ENCODE data around the gene IER2.
A peak's percentile ranks its signal among the peaks of the same experiment; 100 is the strongest.

IER2 gene

DNA sequence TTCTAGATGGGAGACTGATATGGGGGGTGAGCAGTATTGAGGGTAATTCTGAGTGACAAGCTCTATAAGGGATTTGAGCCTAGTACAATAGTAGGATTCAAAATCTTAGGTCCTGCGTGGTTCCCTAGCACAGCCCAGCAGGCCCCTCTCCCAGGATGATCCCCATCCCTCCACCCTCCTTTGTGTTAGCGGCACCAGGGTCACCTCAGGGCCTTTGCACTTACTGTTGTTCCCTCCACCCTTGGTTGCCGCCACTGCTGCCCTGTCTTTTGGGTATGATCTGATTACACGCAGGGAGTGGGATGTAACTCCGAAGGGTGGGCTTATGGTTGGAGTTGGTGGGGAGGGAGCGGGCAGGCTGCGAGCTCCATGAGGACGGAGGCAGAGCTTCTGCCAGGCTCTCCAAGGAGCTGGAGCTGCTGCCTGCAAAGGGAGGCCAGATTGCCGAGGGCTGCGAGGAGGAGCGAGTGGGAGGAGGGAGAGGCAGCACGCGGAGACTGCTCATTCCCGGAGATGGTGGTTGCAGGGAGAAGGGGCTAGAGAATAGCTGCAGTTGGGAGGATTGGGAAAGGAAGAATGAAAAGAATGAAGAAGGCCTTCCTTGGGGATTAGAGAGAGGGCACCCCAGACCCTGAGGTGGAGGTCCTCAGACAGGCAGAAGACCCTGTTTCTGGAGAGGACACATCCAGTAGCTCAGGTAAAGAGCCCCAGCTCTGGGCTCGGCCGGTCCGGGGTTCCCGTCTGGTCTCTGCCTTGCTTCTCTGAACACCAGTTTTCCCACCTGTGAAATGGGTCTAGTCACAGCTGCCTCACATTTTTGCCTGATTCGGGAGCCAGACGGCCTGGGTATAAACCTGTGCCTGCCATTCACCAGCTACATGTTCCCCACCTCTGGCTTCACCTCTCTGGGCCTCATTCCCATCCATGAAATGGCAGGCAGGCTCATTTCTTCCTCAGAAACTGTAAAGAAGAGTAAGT, 26.9 kb upstream of the IER2 start:
- H3K27me3 ChIP-seq (ENCODE audit: insufficient read depth, poor library complexity, severe bottlenecking): no peaks in the 10 kb centered on the region
- H3K4me1 ChIP-seq (ENCODE audit: insufficient read depth, poor library complexity, severe bottlenecking): peaks cover 5% of the 10 kb centered on the region
- TF ChIP-seq, protein P1, sequence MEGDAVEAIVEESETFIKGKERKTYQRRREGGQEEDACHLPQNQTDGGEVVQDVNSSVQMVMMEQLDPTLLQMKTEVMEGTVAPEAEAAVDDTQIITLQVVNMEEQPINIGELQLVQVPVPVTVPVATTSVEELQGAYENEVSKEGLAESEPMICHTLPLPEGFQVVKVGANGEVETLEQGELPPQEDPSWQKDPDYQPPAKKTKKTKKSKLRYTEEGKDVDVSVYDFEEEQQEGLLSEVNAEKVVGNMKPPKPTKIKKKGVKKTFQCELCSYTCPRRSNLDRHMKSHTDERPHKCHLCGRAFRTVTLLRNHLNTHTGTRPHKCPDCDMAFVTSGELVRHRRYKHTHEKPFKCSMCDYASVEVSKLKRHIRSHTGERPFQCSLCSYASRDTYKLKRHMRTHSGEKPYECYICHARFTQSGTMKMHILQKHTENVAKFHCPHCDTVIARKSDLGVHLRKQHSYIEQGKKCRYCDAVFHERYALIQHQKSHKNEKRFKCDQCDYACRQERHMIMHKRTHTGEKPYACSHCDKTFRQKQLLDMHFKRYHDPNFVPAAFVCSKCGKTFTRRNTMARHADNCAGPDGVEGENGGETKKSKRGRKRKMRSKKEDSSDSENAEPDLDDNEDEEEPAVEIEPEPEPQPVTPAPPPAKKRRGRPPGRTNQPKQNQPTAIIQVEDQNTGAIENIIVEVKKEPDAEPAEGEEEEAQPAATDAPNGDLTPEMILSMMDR (IDR thresholded peaks at IDR 0.05; ENCODE audit: poor library complexity, severe bottlenecking): no peak
- no peak overlapping the region for H3K4me3 ChIP-seq (ENCODE audit: severe bottlenecking)
- ATAC-seq (ENCODE audit: low read depth) (no peak), DNase-seq (ENCODE audit: low spot score) (no peak)
- H3K9me3 ChIP-seq (ENCODE audit: severe bottlenecking): no peaks in the 10 kb centered on the region
- H3K27ac ChIP-seq (ENCODE audit: poor library complexity, severe bottlenecking): no peak overlapping the region
- peaks cover 50% of the 10 kb centered on the region for H3K36me3 ChIP-seq (ENCODE audit: low read depth)

GRCh38 chr19:13127051-13127450, 23.2 kb upstream of the IER2 start:
- H3K27ac ChIP-seq (ENCODE audit: poor library complexity, severe bottlenecking): no peak overlapping the region
- H3K36me3 ChIP-seq (ENCODE audit: low read depth): peaks cover 46% of the 10 kb centered on the region
- no peaks in the 10 kb centered on the region for H3K9me3 ChIP-seq (ENCODE audit: severe bottlenecking)
- no peak for DNase-seq (ENCODE audit: low spot score)
- ATAC-seq (ENCODE audit: low read depth): no peak
- no peak overlapping the region for H3K4me3 ChIP-seq (ENCODE audit: severe bottlenecking)
- TF ChIP-seq, protein P1 (IDR thresholded peaks at IDR 0.05; ENCODE audit: poor library complexity, severe bottlenecking): no peak
- no peaks in the 10 kb centered on the region for H3K4me1 ChIP-seq (ENCODE audit: insufficient read depth, poor library complexity, severe bottlenecking)
- no peaks in the 10 kb centered on the region for H3K27me3 ChIP-seq (ENCODE audit: insufficient read depth, poor library complexity, severe bottlenecking)

DNA sequence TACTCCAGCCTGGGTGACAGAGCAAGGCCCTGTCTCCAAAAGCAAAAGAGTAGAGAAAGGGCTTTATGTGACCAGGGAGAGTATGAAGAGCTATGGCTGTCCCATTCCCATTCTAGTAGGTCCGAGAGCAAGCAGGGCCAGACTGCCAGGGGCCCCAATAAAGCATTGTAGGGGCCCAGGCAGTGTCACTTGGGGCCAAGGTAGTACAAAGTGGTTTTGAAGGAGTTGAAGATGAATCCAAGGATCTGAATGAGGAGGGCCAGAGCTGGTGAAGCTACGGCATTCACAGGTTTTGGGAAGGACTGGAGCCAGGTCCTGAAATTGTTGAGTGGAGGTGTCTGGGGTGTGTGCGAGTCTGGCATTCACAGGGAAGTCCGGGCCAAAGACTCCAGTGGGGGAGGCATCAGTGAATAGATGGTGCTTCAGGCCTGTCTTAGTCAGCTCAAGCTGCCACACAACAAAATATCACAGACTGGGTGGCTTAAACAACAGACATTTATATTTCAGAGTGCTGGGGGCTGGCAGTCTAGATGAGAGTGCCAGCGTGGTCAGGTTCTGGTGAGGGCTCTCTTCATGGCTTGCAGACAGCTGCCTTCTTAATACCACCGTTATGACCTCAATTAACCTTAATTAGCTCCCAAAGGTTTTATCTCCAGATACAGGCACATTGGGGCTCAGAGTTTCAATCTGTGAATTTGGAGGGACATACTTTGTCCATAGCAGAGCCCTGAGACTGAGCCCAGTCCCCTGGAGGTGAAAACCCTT, 22.2 kb upstream of the IER2 start:
- Histone ChIP-seq H3K4me3 (ENCODE audit: severe bottlenecking) (no peak overlapping the region), H3K9me3 (ENCODE audit: severe bottlenecking) (no peaks in the 10 kb centered on the region), H3K27ac (ENCODE audit: poor library complexity, severe bottlenecking) (no peak overlapping the region), H3K36me3 (ENCODE audit: low read depth) (peaks cover 45% of the 10 kb centered on the region), H3K4me1 (ENCODE audit: insufficient read depth, poor library complexity, severe bottlenecking) (no peaks in the 10 kb centered on the region), H3K27me3 (ENCODE audit: insufficient read depth, poor library complexity, severe bottlenecking) (no peaks in the 10 kb centered on the region)
- ATAC-seq (ENCODE audit: low read depth) (peak; percentile 15; the same call in 1 of the 3 replicates), DNase-seq (ENCODE audit: low spot score) (no peak)
- TF ChIP-seq, protein P1 (IDR thresholded peaks at IDR 0.05; ENCODE audit: poor library complexity, severe bottlenecking): no peak

DNA sequence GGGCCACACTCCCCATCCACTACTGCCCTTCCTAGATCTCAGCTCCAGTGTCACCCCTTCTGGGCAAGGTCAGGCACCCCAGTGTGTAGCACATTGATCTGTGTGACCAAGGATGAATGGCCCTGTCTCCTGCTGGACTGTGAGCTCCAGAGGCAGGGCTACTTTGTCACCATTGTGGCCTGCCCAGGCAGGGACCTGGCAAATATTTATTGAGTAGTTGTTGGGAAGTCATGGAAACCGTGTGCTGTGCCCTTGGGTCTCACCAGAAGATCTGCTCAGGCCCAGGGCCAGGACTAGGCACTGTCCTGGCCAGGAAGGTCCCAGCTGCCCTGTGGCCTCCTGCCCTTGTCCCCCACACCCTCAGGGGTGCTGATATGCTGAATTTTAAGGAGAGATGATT, 21.6 kb upstream of the IER2 start:
- TF ChIP-seq, protein P1 (IDR thresholded peaks at IDR 0.05; ENCODE audit: poor library complexity, severe bottlenecking): no peak
- H3K4me1 ChIP-seq (ENCODE audit: insufficient read depth, poor library complexity, severe bottlenecking): no peaks in the 10 kb centered on the region
- H3K4me3 ChIP-seq (ENCODE audit: severe bottlenecking): no peak overlapping the region
- H3K27ac ChIP-seq (ENCODE audit: poor library complexity, severe bottlenecking): no peak overlapping the region
- ATAC-seq (ENCODE audit: low read depth) (no peak; the same call in 2 of the 3 replicates), DNase-seq (ENCODE audit: low spot score) (no peak)
- no peaks in the 10 kb centered on the region for H3K27me3 ChIP-seq (ENCODE audit: insufficient read depth, poor library complexity, severe bottlenecking)
- peaks cover 40% of the 10 kb centered on the region for H3K36me3 ChIP-seq (ENCODE audit: low read depth)
- no peaks in the 10 kb centered on the region for H3K9me3 ChIP-seq (ENCODE audit: severe bottlenecking)
